HepG2 (cell line): Measurements from ENCODE around the gene FGGY. TPM values are rescaled to one million over a fixed set of nuclear protein-coding genes. Genes with fewer than 3 reads are reported as not detected.
A peak's percentile ranks its signal among the peaks of the same experiment; 100 is the strongest.

Source experiments
- ATAC-seq: fragments of 200-7000 bp; cut with Tn5 transposase; 3 replicates; pipeline ENCODE4 v1.9.1; 2020; ENCODE audit warnings: mild to moderate bottlenecking, moderate library complexity
- BruUV-seq: library from RNA; stranded (reverse); fragments of 400-500 nt; replicated peaks from 2 replicates; lab custom pipeline; 2021; lab: Mats Ljungman, UMichigan
- CTCF ChIA-PET: fragments of 300-600 bp; formaldehyde crosslinking; extraction: SDS; loops from one replicate; lab custom pipeline; 2021; ENCODE audit warnings: low total read pairs, inconsistent platforms, low intra/inter-chr PET ratio; lab: Yijun Ruan, JAX
- POLR2A ChIA-PET: fragments of 350-600 bp; sonication (Branson Sonifier 250); formaldehyde crosslinking; loops from one replicate; lab custom pipeline; 2020; ENCODE audit warnings: antibody characterized with exemption, inconsistent platforms; lab: Yijun Ruan, JAX
- DNase-seq: peaks from one replicate; pipeline ENCODE4 v3.0.0-alpha.2; 2015; ENCODE audit warnings: low spot score
- FAIRE-seq: peaks from 3 replicates; lab custom pipeline; 2011; peaks lifted over from hg19 to GRCh38; lab: Jason Lieb, UNC
- H2AFZ ChIP-seq: one replicate; pipeline ENCODE4 v1.6.1; 2011; ENCODE audit warnings: low read length, inconsistent platforms
- H3K27ac ChIP-seq: fragments of 300-600 bp; 3 replicates; pipeline ENCODE4 v1.8.0; 2011; ENCODE audit warnings: mixed run types, mild to moderate bottlenecking, mixed read lengths, low read length, inconsistent platforms; ENCODE audit not compliant: insufficient read depth; ENCODE audit errors: extremely low read length
- H3K27me3 ChIP-seq, 2 experiments: fragments of 200-600 bp in 1 of 2; 2 replicates in 1 of 2; 3 replicates in 1 of 2; pipeline versions ENCODE4 v1.6.0 to v1.8.0; 2011; ENCODE audit warnings: low read length in 2 of 2, mild to moderate bottlenecking in 2 of 2, moderate library complexity in 2 of 2, inconsistent platforms in 1 of 2; ENCODE audit not compliant: insufficient read depth in 2 of 2, control insufficient read depth in 1 of 2
- H3K36me3 ChIP-seq, 2 experiments: fragments of 200-600 bp in 1 of 2; replicated peaks in 1 of 2; 2 replicates in 1 of 2; 3 replicates in 1 of 2; pipeline versions ENCODE4 v1.5.1 to v1.8.0; 2011; ENCODE audit warnings: low read length in 2 of 2, inconsistent platforms in 1 of 2; ENCODE audit not compliant: insufficient read depth in 2 of 2, control insufficient read depth in 1 of 2
- H3K4me1 ChIP-seq: 2 replicates; pipeline ENCODE4 v1.5.1; 2012; ENCODE audit warnings: low read length, inconsistent platforms; ENCODE audit not compliant: insufficient read depth
- H3K4me2 ChIP-seq: 2 replicates; pipeline ENCODE4 v1.6.0; 2011; ENCODE audit warnings: low read depth, low read length, inconsistent platforms
- H3K4me3 ChIP-seq, 3 experiments: fragments of 200-600 bp in 1 of 3; sonication (generic), shearing (Covaris generic) in 1 of 3; replicated peaks in 1 of 3; 2 replicates each; pipeline ENCODE4 v1.5.1; 2011 to 2016; ENCODE audit warnings: low read length in 3 of 3, inconsistent platforms in 2 of 3, low read depth in 2 of 3, mild to moderate bottlenecking in 2 of 3, control low read depth in 1 of 3, mixed read lengths in 1 of 3; ENCODE audit not compliant: insufficient read depth in 1 of 3
- H3K79me2 ChIP-seq: one replicate; pipeline ENCODE4 v1.6.1; 2011; ENCODE audit warnings: low read length, inconsistent platforms; ENCODE audit not compliant: insufficient read depth
- H3K9ac ChIP-seq: 2 replicates; pipeline ENCODE4 v1.6.0; 2011; ENCODE audit warnings: mild to moderate bottlenecking, low read depth, low read length, inconsistent platforms; ENCODE audit not compliant: insufficient read depth
- H3K9me3 ChIP-seq: 2 replicates; pipeline ENCODE4 v1.5.1; 2012; ENCODE audit warnings: mild to moderate bottlenecking, low read length
- H4K20me1 ChIP-seq: 2 replicates; pipeline ENCODE4 v1.6.0; 2011; ENCODE audit warnings: inconsistent platforms, mild to moderate bottlenecking, low read length, moderate library complexity; ENCODE audit not compliant: insufficient read depth
- ASH2L ChIP-seq: fragments of 300-600, 200-600 bp; sonication (generic); IDR thresholded peaks from 2 replicates; pipeline ENCODE4 v1.7.0; 2017; ENCODE audit warnings: low read depth, mild to moderate bottlenecking, moderate library complexity, mixed read lengths, low read length; ENCODE audit not compliant: insufficient read length
- FUBP1 ChIP-seq: sonication (generic); formaldehyde crosslinking; IDR thresholded peaks from 2 replicates; pipeline ENCODE4 v1.5.1; 2020; ENCODE audit warnings: missing genetic modification reagents, mild to moderate bottlenecking, borderline replicate concordance
- GFI1 ChIP-seq: sonication (generic); formaldehyde crosslinking; IDR thresholded peaks from 2 replicates; pipeline ENCODE4 v1.5.0; 2020; ENCODE audit warnings: missing genetic modification reagents, mild to moderate bottlenecking, borderline replicate concordance
- MTERF4 ChIP-seq: sonication (generic); formaldehyde crosslinking; IDR thresholded peaks from 2 replicates; pipeline ENCODE4 v1.8.0; 2023; ENCODE audit warnings: mild to moderate bottlenecking, missing genetic modification reagents
- NONO ChIP-seq, 2 experiments: fragments of 450-650 bp in 1 of 2; sonication (generic) in 1 of 2; formaldehyde crosslinking in 1 of 2; IDR thresholded peaks in 1 of 2; conservative IDR thresholded peaks in 1 of 2; 2 replicates each; pipeline versions ENCODE4 v1.6.1 to v1.8.0; 2017 to 2022; ENCODE audit warnings: mild to moderate bottlenecking in 1 of 2, missing genetic modification reagents in 1 of 2, moderate library complexity in 1 of 2
- NR2F6 ChIP-seq, 2 experiments: IDR thresholded peaks; 2 replicates each; pipeline ENCODE4 v1.6.1; 2016; ENCODE audit warnings: antibody characterized with exemption in 1 of 2, mild to moderate bottlenecking in 1 of 2
- TCF7L2 ChIP-seq: IDR thresholded peaks from 2 replicates; pipeline ENCODE4 v1.6.1; 2011; ENCODE audit warnings: mild to moderate bottlenecking, low read depth, low read length, moderate library complexity
- ZNF740 ChIP-seq: sonication (generic); formaldehyde crosslinking; IDR thresholded peaks from 2 replicates; pipeline ENCODE4 v1.4.0; 2020; ENCODE audit warnings: missing genetic modification reagents
- ZNF790 ChIP-seq: sonication (generic); formaldehyde crosslinking; IDR thresholded peaks from 2 replicates; pipeline ENCODE4 v1.8.0; 2022; ENCODE audit warnings: missing genetic modification reagents, mild to moderate bottlenecking, borderline replicate concordance
- WGBS: methylation state at CpG from one replicate; pipeline ENCODE4 v1.1.6; 2017; ENCODE audit warnings: low lambda C conversion rate; 5-methylcytosine and 5-hydroxymethylcytosine counted together
- in situ Hi-C: cut with HindIII; loops from 2 replicates; pipeline ENCODE4 v1.10.0; 2017; ENCODE audit warnings: low pct_unique_long_range_greater_than_20kb; ENCODE audit not compliant: extremely low pct_ligation_motif_present
- intact Hi-C: fragments of 100-400 bp; cut with micrococcal nuclease; formaldehyde crosslinking; loops from one replicate; pipeline ENCODE4 v1.10.0; 2022; ENCODE audit not compliant: unreplicated experiment
- polyA plus RNA-seq, 8 experiments: library from polyadenylated mRNA; depleted of rRNA in 3 of 8; stranded (reverse) in 7 of 8; unstranded in 1 of 8; fragments of >200 nt; fragmentation: Illumina TruSeq in 4 of 8; extraction: Trizol in 4 of 8; gene quantifications; 2 replicates each; pipeline versions ENCODE4 v1.2.1 to v1.2.3, GENCODE V29; 2011 to 2016; ENCODE audit warnings: low read depth in 4 of 8, missing spikeins in 1 of 8, mixed read lengths in 1 of 8; ENCODE audit not compliant: insufficient read depth in 1 of 8
- total RNA-seq, 5 experiments: library from RNA; depleted of rRNA; stranded (reverse); fragments of >200 nt; fragmentation: Illumina TruSeq; extraction: Trizol; gene quantifications; 2 replicates each; pipeline ENCODE4 v1.2.3, GENCODE V29; 2016; ENCODE audit warnings: low read depth in 1 of 5

Gene FGGY
- total and polyA plus RNA-seq, 2 of the 13 experiments (the other 11 are each of a cell fraction or from before 2014, with no cell fraction given), result 15.7 to 27.5 TPM

- Histone ChIP-seq H3K79me2 (no peaks in the 10 kb centered on the region), H3K36me3 (no peaks in the 10 kb centered on the region), H4K20me1 (no peaks in the 10 kb centered on the region), H3K9me3 (no peaks in the 10 kb centered on the region), H3K4me3 (no peak overlapping the region), H2AFZ (no peak overlapping the region), H3K9ac (no peak overlapping the region), H3K27me3 (no peaks in the 10 kb centered on the region), H3K27ac (no peak overlapping the region), H3K4me1 (peaks cover 8% of the 10 kb centered on the region), H3K4me2 (no peak overlapping the region)
- no peak for ATAC-seq
- 0 out of 2 replicates have a peak, but pooled peaks have one; percentile 19 for TF ChIP-seq ZNF740 (CRISPR knock-in tag)
- TF ChIP-seq TCF7L2, result no peak
- TF ChIP-seq ASH2L, result no peak
- TF ChIP-seq NONO (IDR thresholded peaks at IDR 0.05), result no peak
- no peak for TF ChIP-seq NONO (CRISPR knock-in tag; conservative IDR thresholded peaks at IDR 0.05)
- intact Hi-C loops (no loop called here), in situ Hi-C loops (no loop called here)
- BruUV-seq, result no TSS peak
- CTCF ChIA-PET, result no interaction called here
- no peak for DNase-seq
- no peak for FAIRE-seq
- POLR2A ChIA-PET, result no interaction called here
Observed at GRCh38 chr1:59625384-59625783, 328.5 kb downstream of the FGGY start.

- FAIRE-seq, result no peak
- ChIA-PET CTCF (no interaction called here), POLR2A (no interaction called here)
- Histone ChIP-seq H3K27me3 (no peaks in the 10 kb centered on the region), H3K79me2 (no peaks in the 10 kb centered on the region), H3K4me3 (no peak overlapping the region), H3K4me2 (no peak overlapping the region), H3K27ac (no peak overlapping the region), H3K4me1 (peaks cover 14% of the 10 kb centered on the region), H4K20me1 (no peaks in the 10 kb centered on the region), H3K36me3 (no peaks in the 10 kb centered on the region), H3K9me3 (no peaks in the 10 kb centered on the region), H2AFZ (no peak overlapping the region)
- BruUV-seq, result no TSS peak
- intact Hi-C loops, result no loop called here
- WGBS, result 96% methylated on average over 1 of the region's 1 CpG
- no peak for ATAC-seq
- in situ Hi-C loops, result no loop called here
- no peak for DNase-seq
- TF ChIP-seq NR2F6 (IDR thresholded peaks at IDR 0.05), result no peak
- TF ChIP-seq NR2F6 (CRISPR knock-in tag; IDR thresholded peaks at IDR 0.05), result no peak
- TF ChIP-seq ZNF790 (CRISPR knock-in tag), result no peak
- no peak for TF ChIP-seq FUBP1 (CRISPR knock-in tag)
- TF ChIP-seq MTERF4 (CRISPR knock-in tag), result no peak
- TF ChIP-seq GFI1, result no peak
- TF ChIP-seq, all 625 proteins: peak for 0
- no peak overlapping the region for H3K9ac ChIP-seq
Observed at GRCh38 chr1:59631561-59632255, 334.8 kb downstream of the FGGY start.
